ES-I3 (cell line): ENCODE data around the gene KRT7.
"Not testable (repeated sequence)": the region's sequence is repeated elsewhere in the genome, so short reads cannot be mapped to it uniquely, and the experiment has no call there.

Experiments used
- H3K36me3 ChIP-seq: 2 replicates; pipeline ENCODE4 v1.6.1; 2013; ENCODE audit warnings: mild to moderate bottlenecking, low read length, control low read depth, moderate library complexity; ENCODE audit not compliant: insufficient read depth
- H3K4me1 ChIP-seq: 2 replicates; pipeline ENCODE4 v1.6.1; 2013; ENCODE audit warnings: mild to moderate bottlenecking, control low read depth, low read length; ENCODE audit not compliant: insufficient read depth
- H3K9ac ChIP-seq: 2 replicates; pipeline ENCODE4 v1.6.1; 2013; ENCODE audit warnings: low read depth, mild to moderate bottlenecking, low read length, moderate library complexity
- H3K9me3 ChIP-seq: 2 replicates; pipeline ENCODE4 v1.6.1; 2013; ENCODE audit warnings: mild to moderate bottlenecking, low read length, moderate library complexity; ENCODE audit not compliant: control insufficient read depth, insufficient read depth

Gene KRT7

GRCh38 chr12:52246720-52247621, 13.9 kb downstream of the KRT7 start:
- H3K9ac ChIP-seq, result no peak overlapping the region
- no peaks in the 10 kb centered on the region for H3K36me3 ChIP-seq
- peaks cover 34% of the 10 kb centered on the region for H3K4me1 ChIP-seq
- H3K9me3 ChIP-seq, result no peaks in the 10 kb centered on the region

GRCh38 chr12:52247622-52248540, 14.8 kb downstream of the KRT7 start:
- no peaks in the 10 kb centered on the region for H3K36me3 ChIP-seq
- no peaks in the 10 kb centered on the region for H3K9me3 ChIP-seq
- no peak overlapping the region for H3K9ac ChIP-seq
- peaks cover 34% of the 10 kb centered on the region for H3K4me1 ChIP-seq

- Histone ChIP-seq H3K4me1 (peaks cover 32% of the 10 kb centered on the region), H3K9ac (no peak overlapping the region), H3K36me3 (no peaks in the 10 kb centered on the region), H3K9me3 (no peaks in the 10 kb centered on the region)
Measured at GRCh38 chr12:52248541-52249461, 15.8 kb downstream of the KRT7 start.

GRCh38 chr12:52249511-52250047, 16.5 kb downstream of the KRT7 start:
- H3K4me1 ChIP-seq, result peaks cover 24% of the 10 kb centered on the region
- no peaks in the 10 kb centered on the region for H3K36me3 ChIP-seq
- H3K9me3 ChIP-seq, result no peaks in the 10 kb centered on the region
- no peak overlapping the region for H3K9ac ChIP-seq

GRCh38 chr12:52250048-52250990, 17.3 kb downstream of the KRT7 start:
- H3K9me3 ChIP-seq, result no peaks in the 10 kb centered on the region
- peak overlapping the region; percentile 24; the same call in 1 of the 2 replicates for H3K9ac ChIP-seq
- H3K36me3 ChIP-seq, result no peaks in the 10 kb centered on the region
- H3K4me1 ChIP-seq, result peaks cover 24% of the 10 kb centered on the region

- H3K4me1 ChIP-seq, result peaks cover 16% of the 10 kb centered on the region
- H3K36me3 ChIP-seq, result no peaks in the 10 kb centered on the region
- no peak overlapping the region for H3K9ac ChIP-seq
- H3K9me3 ChIP-seq, result no peaks in the 10 kb centered on the region
Measured at GRCh38 chr12:52251367-52252051, 18.5 kb downstream of the KRT7 start.

- H3K4me1 ChIP-seq, H3K36me3 ChIP-seq, H3K9me3 ChIP-seq, H3K9ac ChIP-seq: not testable (repeated sequence)
Measured at GRCh38 chr12:52252175-52252615, 19.2 kb downstream of the KRT7 start.

- Histone ChIP-seq H3K4me1 (peaks cover 3% of the 10 kb centered on the region), H3K9me3 (no peaks in the 10 kb centered on the region), H3K36me3 (no peaks in the 10 kb centered on the region), H3K9ac (no peak overlapping the region)
Measured at GRCh38 chr12:52252728-52253343, 19.8 kb downstream of the KRT7 start.

- Histone ChIP-seq H3K9me3 (no peaks in the 10 kb centered on the region), H3K36me3 (no peaks in the 10 kb centered on the region), H3K4me1 (no peaks in the 10 kb centered on the region; the same call in 1 of the 2 replicates), H3K9ac (no peak overlapping the region)
Measured at GRCh38 chr12:52253391-52254179, 20.5 kb downstream of the KRT7 start.

- H3K4me1 ChIP-seq, result no peaks in the 10 kb centered on the region; the same call in 1 of the 2 replicates
- H3K9ac ChIP-seq, result no peak overlapping the region
- H3K36me3 ChIP-seq, result no peaks in the 10 kb centered on the region
- no peaks in the 10 kb centered on the region for H3K9me3 ChIP-seq
Measured at GRCh38 chr12:52254180-52254964, 21.3 kb downstream of the KRT7 start.
